MM.1S (cell line): ENCODE measurements around the gene SUMO2.

ENCODE experiments used
- CTCF ChIP-seq: fragments of 300-600 bp; sonication (generic); IDR thresholded peaks from 2 replicates; pipeline ENCODE4 v1.5.1; 2016; ENCODE audit warnings: antibody characterized with exemption, low read length, mixed read lengths
- EZH2 ChIP-seq: fragments of 300-600 bp; sonication (generic); optimal IDR thresholded peaks from 2 replicates; pipeline ENCODE3; 2017; ENCODE audit warnings: low read depth, mild to moderate bottlenecking, antibody characterized with exemption, low read length, mixed read lengths
- EZH2phosphoT487 ChIP-seq: fragments of 300-600 bp; sonication (generic); IDR thresholded peaks from 2 replicates; pipeline ENCODE4 v1.6.1; 2018; ENCODE audit warnings: antibody characterized with exemption, low read length

- no peak for TF ChIP-seq CTCF
- no peak for TF ChIP-seq EZH2phosphoT487
- TF ChIP-seq EZH2: no peak
These were observed 64.5 kb downstream of the SUMO2 start for GRCh38 chr17:75118307-75118706.
